SU-DHL-6 (cell line): ENCODE data around the gene TMEM163.

Experiments
- CTCF ChIP-seq: fragments of 200-600 bp; sonication (generic); IDR thresholded peaks from one replicate; pipeline ENCODE4 v1.5.1; 2017; ENCODE audit warnings: antibody characterized with exemption, mild to moderate bottlenecking, low read length, moderate library complexity; ENCODE audit not compliant: insufficient read depth, poor library complexity, severe bottlenecking
- EZH2phosphoT487 ChIP-seq: fragments of 200-600 bp; sonication (generic), shearing (Covaris generic); conservative IDR thresholded peaks from 2 replicates; pipeline ENCODE4 v1.6.1; 2018; ENCODE audit warnings: mild to moderate bottlenecking, antibody characterized with exemption, low read length, moderate library complexity, mixed read lengths

GRCh38 chr2:134717286-134718022 lies 1.3 kb downstream of the TMEM163 start:
- TF ChIP-seq CTCF (no peak), EZH2phosphoT487 (no peak)
